Motor neuron (in vitro differentiated cells): Measurements from ENCODE around the gene OGFOD2. TPM values are rescaled to one million over a fixed set of nuclear protein-coding genes. Genes with fewer than 3 reads are reported as not detected.
"Not testable (repeated sequence)": the region's sequence is repeated elsewhere in the genome, so short reads cannot be mapped to it uniquely, and the experiment has no call there.

Experiments used
- ATAC-seq, 8 experiments: fragments of 200-7000 bp; cut with Tn5 transposase; replicated peaks in 6 of 8; 2 replicates each; pipeline ENCODE4 v1.8.0; 2021; ENCODE audit warnings: mild to moderate bottlenecking in 8 of 8, moderate library complexity in 8 of 8
- H3K27ac ChIP-seq, 2 donors: fragments of 250-450 bp; sonication (Bioruptor Pico); 2 replicates each; pipeline ENCODE4 v1.9.0; 2021; ENCODE audit warnings: antibody characterized with exemption in 2 of 2, mild to moderate bottlenecking in 2 of 2, moderate library complexity in 1 of 2
- H3K4me1 ChIP-seq, 2 donors: fragments of 250-450 bp; sonication (Bioruptor Pico); replicated peaks in 1 of 2; 2 replicates each; pipeline ENCODE4 v1.6.1; 2021; ENCODE audit warnings: antibody characterized with exemption in 2 of 2, mild to moderate bottlenecking in 2 of 2, moderate library complexity in 1 of 2
- H3K4me3 ChIP-seq, 5 donors: fragments of 250-450 bp; sonication (Bioruptor Pico); 2 replicates each; pipeline ENCODE4 v1.9.0; 2021; ENCODE audit warnings: antibody characterized with exemption in 5 of 5, mild to moderate bottlenecking in 5 of 5, moderate library complexity in 4 of 5
- WGBS, 10 experiments: fragments of 450-650 bp; shearing (Covaris generic); methylation state at CpG; one replicate each; pipeline ENCODE4 v1.0.0; 2022; 5-methylcytosine and 5-hydroxymethylcytosine counted together
- in situ Hi-C, 9 experiments: fragments of 400-800 bp; cut with MboI; loops; one replicate each; pipeline ENCODE4 v1.15.0; 2021; ENCODE audit warnings: low sequenced_read_pairs in 9 of 9, low pct_unique_long_range_greater_than_20kb in 2 of 9; ENCODE audit not compliant: unreplicated experiment in 9 of 9
- total RNA-seq, 8 experiments: library from RNA; unstranded; fragments of 300-600 nt; gene quantifications; 2 replicates each; pipeline versions ENCODE4 v1.2.3 to v1.2.4, GENCODE V29; 2022

OGFOD2 gene
- total RNA-seq, 8 experiments from 2014 or later, result 7.1 to 17.7 (median 11.9) TPM

DNA sequence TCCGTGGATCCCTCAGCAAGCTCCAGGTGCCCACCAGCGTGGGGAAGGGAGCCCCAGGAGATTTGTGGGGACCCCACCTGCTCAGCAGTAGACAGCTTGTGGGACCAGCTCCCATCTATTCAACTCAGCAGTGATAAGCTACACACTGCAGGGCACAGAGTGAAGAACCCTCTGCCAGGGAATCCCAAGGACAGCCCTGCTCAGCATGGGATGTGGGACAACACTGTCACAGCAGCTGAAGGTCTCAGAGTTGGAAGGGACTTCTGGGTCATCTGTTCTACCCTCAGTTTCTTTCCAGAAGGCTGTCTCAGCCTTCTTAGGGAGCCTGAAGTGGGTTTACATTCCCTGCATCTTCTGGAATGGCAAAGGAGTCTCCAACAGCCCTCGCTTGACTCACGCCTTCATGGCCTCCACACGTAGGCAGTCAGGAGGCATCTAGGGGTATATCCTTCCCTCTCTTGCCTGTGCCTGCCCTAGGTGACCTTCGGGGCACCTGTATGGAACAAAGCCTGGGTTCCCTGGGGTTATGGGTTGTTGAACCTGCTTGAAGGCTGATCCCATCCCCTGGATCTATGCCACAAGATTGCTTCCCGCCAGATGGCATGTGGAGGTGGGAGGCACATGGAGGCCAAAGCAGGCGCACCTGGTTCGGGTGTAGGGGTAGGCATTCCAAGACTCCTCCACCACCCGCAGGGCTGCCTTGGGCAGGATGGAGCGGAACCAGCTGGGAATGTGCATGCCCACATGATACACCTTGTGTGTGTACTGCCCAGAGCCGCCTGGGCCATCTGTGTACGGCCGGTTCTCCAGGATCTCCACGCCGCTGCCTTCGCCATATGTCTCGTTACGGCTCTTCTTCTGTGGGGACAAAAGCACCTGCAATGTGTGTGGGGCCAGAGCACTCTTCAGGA, 38.4 kb downstream of the OGFOD2 start:
- in situ Hi-C loops, result no loop called here
- Histone ChIP-seq H3K4me1 (no peaks in the 10 kb centered on the region), H3K27ac (no peak overlapping the region), H3K4me3 (no peak overlapping the region)
- ATAC-seq, result no peak
- 40 to 100% (median 92%) methylated on average over 1 to 8 of the region's 19 CpGs; no CpG with 5 or more reads in 2 of the 10 experiments for WGBS, 10 experiments

DNA sequence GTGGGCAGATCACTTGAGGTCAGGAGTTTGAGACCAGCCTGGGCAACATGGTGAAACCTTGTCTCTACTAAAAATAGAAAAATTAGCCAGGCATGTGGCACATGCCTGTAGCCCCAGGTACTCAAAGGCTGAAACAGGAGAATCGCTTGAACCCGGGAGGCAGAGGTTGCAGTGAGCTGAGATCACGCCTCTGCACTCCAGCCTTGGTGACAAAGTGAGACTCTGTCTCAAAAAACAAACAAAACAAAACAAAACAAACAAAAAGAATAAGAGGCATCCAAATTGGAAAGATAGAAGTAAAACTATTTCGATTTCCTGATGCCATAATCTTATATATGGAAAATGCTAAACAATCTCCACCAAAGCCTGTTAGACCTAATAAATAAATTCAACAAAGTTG, 39.4 kb downstream of the OGFOD2 start:
- ATAC-seq, H3K4me1 ChIP-seq, in situ Hi-C loops, H3K4me3 ChIP-seq, H3K27ac ChIP-seq: not testable (repeated sequence)
- WGBS, 10 experiments, result 0 to 100% (median 87%) methylated on average over 1 to 4 of the region's 4 CpGs

DNA sequence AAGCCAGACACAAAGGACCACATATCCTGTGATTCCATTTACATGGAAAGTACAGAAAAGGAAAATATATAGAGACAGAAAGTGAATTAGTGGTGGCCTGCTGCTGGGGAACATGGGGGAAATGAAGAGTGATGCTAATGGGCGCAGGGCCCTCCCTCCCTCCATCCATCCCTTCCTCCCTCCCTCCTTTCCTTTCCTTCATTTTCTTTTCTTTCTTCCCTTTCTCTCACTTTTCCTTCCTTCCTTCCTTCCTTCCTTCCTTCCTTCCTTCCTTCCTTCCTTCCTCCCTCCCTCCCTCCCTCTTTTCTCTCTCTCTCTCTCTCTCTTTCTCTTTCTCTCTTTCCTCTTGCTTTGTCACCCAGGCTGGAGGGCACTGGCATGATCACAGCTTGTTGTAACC, 42.7 kb downstream of the OGFOD2 start:
- H3K4me1 ChIP-seq, result no peaks in the 10 kb centered on the region
- ATAC-seq, result no peak
- in situ Hi-C loops, result no loop called here
- no CpG with 5 or more reads among the region's 1 CpG for WGBS, 10 experiments
- H3K4me3 ChIP-seq, result no peak overlapping the region
- H3K27ac ChIP-seq, result no peak overlapping the region

DNA sequence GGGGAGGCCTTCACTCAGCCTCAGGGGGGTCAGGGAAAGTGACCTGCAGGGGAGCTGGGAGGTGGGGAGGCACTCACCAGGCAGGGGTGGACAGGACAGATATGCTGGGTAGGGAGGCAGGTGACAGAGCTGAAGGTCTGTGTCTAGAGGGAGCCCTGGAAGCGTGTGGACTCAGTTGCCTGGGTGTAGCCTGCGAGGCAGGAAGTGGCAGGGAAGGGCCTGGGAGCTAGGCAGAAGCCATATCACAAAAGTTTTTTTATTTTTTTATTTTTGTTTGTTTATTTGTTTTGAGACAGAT, 44.7 kb downstream of the OGFOD2 start:
- in situ Hi-C loops, result no loop called here
- ATAC-seq, result no peak
- no CpG with 5 or more reads among the region's 2 CpGs for WGBS, 10 experiments
- Histone ChIP-seq H3K4me1 (peaks cover 0 to under 1% of the 10 kb centered on the region in 2 donors), H3K4me3 (no peak overlapping the region), H3K27ac (no peak overlapping the region)

DNA sequence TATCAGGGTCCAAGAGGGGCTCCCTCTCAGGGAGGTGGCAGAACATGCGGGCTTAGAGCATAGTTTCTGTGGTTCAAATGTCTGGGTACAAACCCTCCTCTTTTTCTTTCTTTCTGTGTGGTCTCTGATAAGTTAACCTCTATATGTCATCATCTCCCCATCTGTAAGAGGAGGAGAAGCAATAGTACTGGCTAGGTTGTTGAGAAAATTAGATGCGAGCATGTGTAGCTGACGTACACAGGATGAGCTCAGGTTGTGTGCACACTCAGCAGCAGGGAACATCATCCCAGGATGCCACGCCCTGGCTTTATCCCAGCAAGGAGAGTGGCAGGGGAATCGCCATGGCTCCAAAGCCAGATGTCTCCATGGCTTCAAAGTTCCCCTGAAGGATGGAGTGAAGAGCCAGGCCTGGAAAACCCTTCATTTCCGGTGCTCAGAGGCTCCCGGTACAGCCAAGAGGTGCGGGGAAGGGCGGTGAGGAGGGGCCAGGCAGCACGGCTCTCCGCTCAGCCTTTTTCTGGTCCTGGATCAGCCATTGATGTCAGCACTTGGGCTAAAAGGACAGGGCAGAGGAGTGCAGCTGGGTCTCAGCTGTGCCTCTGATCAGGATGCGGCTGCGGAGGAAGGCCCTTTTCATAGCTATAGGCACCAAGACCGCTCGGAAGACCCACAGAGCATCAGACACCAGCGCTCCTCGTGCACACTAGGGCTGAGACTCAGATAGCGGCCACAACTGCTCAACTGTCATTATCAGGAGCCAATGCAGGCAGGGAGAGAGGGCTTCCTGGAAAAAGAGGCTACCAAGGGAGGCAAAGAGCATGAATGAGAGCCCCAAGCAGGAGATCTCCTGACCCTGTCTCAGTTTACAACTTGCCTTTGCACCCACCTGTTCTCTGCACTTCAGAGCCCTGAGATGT, 46.9 kb downstream of the OGFOD2 start:
- Histone ChIP-seq H3K4me3 (no peak overlapping the region), H3K27ac (no peak overlapping the region), H3K4me1 (peaks cover 0 to 3% of the 10 kb centered on the region in 2 donors)
- ATAC-seq, result peak in 5 of 8 experiments; percentile 47 to 91 (median 55)
- in situ Hi-C loops, result no loop called here
- WGBS, 10 experiments, result 60 to 94% (median 87%) methylated on average over 1 to 5 of the region's 18 CpGs; no CpG with 5 or more reads in 3 of the 10 experiments

DNA sequence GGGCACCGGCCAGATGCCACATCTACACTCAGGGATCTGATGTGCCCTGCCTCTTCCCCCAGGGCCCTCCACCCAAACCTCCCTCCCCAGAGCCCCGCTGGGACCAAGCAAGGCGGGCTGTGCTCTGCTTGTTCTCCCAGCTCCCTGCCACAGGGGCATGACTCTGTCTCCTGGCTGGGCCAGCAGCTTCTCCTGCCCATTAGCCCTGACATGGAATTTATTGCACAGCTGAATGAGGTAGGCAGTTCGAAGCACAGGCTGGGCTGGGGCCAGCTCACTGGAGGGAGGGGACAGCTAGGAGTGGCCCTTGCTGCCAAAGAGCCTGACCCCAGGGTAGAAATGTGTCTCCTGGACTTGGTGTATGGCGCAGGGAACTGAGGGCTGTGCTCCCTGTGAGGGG, 47.8 kb downstream of the OGFOD2 start:
- in situ Hi-C loops, result no loop called here
- WGBS, 10 experiments, result no CpG with 5 or more reads among the region's 5 CpGs
- ATAC-seq, result peak in 1 of 8 experiments; percentile 24
- H3K4me1 ChIP-seq, result peaks cover 2 to 3% of the 10 kb centered on the region in 2 donors
- H3K27ac ChIP-seq, result no peak overlapping the region
- no peak overlapping the region for H3K4me3 ChIP-seq

DNA sequence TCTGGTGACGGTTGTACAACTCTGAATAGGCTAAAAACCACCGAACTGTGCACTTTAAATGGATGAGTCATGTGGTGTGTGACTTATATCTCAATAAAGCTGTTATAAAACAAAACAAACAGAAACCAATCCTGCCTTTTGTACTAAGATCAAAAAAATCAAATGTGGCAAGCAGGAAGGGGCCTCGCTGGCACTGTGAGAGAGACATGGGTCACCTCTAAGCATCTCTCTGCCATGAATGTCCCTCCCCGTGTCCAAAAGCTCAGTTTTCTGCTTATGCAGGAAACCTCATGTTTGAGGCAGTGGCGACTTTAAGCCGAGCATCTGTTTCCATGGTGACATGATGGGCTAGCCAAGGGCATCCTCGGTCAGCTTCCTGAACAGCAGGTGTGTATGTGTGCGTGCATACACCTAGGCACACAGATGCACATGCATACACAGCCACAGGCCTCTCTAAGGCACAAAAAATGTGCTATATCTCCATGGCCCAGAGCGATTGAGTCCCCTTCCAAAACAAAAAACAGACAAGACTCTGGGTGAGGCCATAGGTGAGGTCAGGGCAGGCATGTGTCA, 49.9 kb downstream of the OGFOD2 start:
- ATAC-seq, result no peak
- H3K27ac ChIP-seq, result no peak overlapping the region
- H3K4me3 ChIP-seq, result no peak overlapping the region
- in situ Hi-C loops, result no loop called here
- H3K4me1 ChIP-seq, result peaks cover 3 to 11% of the 10 kb centered on the region in 2 donors
- WGBS, 10 experiments, result 66 to 100% (median 77%) methylated on average over 1 to 6 of the region's 9 CpGs; no CpG with 5 or more reads in 1 of the 10 experiments

DNA sequence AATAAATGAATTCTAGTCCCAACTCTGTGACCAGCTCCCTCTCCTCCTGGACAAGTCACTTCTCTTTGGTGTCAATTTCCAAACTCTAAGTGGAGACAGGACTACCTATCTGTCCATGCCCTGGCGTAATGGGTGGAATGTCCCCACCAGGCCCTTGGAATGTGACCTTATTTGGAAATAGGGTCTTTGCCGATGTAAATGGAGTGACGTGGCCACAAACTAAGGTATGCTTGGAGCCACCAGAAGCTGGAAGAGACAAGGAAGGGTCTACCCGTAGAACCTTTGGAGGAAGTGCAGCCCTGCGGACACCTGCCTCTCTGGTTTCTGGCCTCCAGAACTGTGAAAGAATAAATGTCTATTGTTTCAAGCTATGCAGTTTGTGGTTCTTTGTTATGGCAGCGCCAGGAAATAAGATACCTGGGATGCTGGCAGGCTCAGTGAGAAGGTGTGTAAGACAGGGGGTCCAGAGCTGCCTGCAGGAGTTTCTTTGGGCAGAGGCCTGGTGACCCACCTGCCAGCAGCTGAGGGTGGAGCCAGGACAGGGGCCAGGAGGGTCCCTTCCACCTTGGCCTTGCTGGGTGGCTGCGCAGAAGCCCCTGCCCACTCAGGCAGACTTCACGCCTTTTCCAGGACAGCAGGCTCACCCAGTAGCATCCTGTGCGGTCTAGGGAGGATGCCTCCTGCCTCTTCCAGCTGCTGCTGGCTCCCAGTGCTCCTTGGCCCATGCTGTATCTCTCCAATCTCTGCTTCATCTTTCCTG, 51.2 kb downstream of the OGFOD2 start:
- WGBS, 10 experiments, result 78 to 100% (median 89%) methylated on average over 1 to 9 of the region's 9 CpGs; no CpG with 5 or more reads in 2 of the 10 experiments
- Histone ChIP-seq H3K4me1 (peaks cover 3 to 11% of the 10 kb centered on the region in 2 donors), H3K4me3 (no peak overlapping the region), H3K27ac (no peak overlapping the region)
- in situ Hi-C loops, result no loop called here
- no peak for ATAC-seq

DNA sequence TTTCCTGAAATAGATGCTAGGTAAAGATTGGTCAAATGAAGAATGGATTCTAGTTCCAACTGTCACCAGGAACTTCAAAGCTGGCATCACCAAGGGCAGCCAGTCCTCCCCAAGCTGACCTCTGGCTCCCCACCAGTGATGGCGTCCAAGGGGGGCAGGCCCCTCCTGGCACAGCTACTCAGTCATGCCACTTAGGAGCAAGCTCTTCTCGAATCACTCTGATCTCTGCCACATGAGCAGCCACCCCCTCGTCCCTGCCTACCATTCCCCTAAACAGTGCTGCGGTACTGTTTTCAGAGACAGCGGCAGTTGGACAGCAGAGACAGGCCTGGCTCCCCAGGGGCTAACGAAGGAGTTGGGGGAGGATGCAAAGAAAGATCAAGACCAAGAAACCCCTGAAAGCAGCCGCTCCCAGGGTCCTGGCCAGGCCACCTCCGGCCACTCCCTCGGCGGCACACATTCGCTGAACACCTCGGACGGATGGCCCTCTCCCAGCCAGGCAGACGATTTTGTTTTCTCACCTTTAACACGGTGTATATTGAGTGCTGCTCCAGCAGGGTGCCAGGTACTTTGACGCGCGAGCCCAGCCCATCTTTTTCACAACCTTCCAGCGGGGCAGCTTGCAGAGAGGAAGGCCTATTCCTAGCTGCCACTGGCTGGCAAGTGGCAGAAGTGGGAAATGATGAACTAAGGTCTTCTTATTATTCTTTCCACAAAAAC, 52.8 kb downstream of the OGFOD2 start:
- ATAC-seq, result no peak
- in situ Hi-C loops, result no loop called here
- H3K27ac ChIP-seq, result no peak overlapping the region

DNA sequence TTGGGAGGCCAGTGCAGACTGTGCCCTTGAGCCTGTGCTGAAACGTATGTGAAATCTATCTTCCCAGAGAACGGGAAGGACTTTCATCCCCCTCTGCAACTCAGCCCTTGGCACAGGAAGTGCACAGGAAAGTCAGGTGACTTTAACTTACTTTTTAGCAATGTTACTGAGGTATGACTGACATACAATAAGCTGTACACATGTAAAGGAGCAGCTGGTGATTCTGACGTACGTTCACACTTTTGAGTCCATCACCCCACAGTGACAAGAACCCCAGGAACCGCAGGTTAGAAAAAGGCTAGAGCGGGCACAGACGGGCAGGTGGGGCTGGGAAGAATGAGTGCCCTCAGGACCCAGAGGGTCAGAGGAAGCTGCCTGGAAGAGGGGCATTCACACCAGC, 53.4 kb downstream of the OGFOD2 start:
- Histone ChIP-seq H3K4me1 (peaks cover 3 to 11% of the 10 kb centered on the region in 2 donors), H3K27ac (no peak overlapping the region), H3K4me3 (no peak overlapping the region)
- no peak for ATAC-seq
- in situ Hi-C loops, result no loop called here
- 35 to 100% (median 88%) methylated on average over 1 to 5 of the region's 7 CpGs; no CpG with 5 or more reads in 4 of the 10 experiments for WGBS, 10 experiments

More for the DNA sequence above, 52.8 kb downstream of the OGFOD2 start:
- Histone ChIP-seq H3K4me1 (peaks cover 3 to 11% of the 10 kb centered on the region in 2 donors), H3K4me3 (no peak overlapping the region)
- WGBS, 10 experiments, result 20 to 100% (median 74%) methylated on average over 1 to 8 of the region's 19 CpGs; no CpG with 5 or more reads in 3 of the 10 experiments

DNA sequence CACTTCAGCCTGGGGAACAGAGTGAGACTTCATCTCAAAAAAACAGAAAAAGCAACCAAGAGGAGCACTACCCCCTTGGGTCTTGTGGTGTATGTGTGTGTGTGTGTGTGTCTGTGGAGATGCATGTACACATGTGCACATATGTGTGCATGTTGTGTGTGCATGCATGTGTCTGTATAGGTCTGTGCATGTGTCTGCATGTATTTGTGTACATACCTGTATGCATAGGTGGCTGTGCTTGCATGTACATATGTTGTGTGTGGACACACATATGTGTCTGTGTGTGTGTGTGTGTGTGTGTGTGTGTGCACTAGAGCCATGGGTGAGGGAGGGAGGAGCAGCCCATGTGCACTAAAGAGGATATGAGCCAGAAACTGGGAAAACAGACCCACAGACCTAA, 54.5 kb downstream of the OGFOD2 start:
- no peak overlapping the region for H3K27ac ChIP-seq
- no peak for ATAC-seq
- no peak overlapping the region for H3K4me3 ChIP-seq
- H3K4me1 ChIP-seq, result peaks cover 12 to 18% of the 10 kb centered on the region in 2 donors
- in situ Hi-C loops, result no loop called here
